HG03442 (cell line): Measurements from ENCODE around the gene SLC48A1.
A peak's percentile ranks its signal among the peaks of the same experiment; 100 is the strongest.

Source experiments
- ATAC-seq: cut with Tn5 transposase; IDR thresholded peaks from one replicate; pipeline ENCODE4 v1.9.1; 2021; ENCODE audit warnings: mild to moderate bottlenecking, moderate library complexity; ENCODE audit not compliant: unreplicated experiment

The SLC48A1 gene

DNA sequence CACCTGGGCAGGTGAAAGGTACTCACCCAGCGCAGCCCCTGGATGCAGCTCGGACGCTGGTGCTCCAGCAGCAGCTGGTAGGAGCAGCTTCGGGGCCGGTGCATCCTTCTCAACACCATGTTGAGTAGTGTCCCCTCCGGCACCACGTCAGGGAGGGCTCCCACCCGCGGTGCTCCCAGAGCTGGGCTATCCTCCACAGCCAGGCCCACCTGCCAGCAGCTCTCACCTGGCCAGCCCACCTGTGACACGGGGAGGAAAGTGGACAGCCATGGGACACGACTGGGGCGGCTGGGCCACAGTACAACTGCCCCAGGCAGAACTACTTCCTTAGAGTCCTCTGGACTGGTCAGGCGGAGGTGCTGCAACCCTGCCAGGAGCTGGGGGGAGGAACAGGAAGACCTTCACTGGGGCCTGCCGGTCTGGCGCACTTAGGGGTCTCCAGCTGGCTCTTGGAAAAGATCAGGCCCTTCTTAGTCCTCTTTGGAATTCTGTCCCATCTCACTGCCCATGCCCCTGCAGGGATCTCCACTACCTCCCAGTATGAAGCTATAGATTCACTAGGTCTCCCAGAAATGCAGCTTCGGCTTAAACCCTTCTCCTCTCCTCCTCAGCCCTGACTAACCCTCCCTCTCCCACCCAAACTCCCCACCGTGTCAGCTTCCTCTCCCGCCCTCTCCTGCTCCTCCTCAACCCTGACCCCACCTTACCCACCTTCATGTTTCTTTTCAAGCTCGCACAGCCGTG is 15.0 kb upstream of the SLC48A1 start:
- ATAC-seq, result no peak

GRCh38 chr12:47758584-47758833 is 14.5 kb upstream of the SLC48A1 start:
- ATAC-seq, result no peak

DNA sequence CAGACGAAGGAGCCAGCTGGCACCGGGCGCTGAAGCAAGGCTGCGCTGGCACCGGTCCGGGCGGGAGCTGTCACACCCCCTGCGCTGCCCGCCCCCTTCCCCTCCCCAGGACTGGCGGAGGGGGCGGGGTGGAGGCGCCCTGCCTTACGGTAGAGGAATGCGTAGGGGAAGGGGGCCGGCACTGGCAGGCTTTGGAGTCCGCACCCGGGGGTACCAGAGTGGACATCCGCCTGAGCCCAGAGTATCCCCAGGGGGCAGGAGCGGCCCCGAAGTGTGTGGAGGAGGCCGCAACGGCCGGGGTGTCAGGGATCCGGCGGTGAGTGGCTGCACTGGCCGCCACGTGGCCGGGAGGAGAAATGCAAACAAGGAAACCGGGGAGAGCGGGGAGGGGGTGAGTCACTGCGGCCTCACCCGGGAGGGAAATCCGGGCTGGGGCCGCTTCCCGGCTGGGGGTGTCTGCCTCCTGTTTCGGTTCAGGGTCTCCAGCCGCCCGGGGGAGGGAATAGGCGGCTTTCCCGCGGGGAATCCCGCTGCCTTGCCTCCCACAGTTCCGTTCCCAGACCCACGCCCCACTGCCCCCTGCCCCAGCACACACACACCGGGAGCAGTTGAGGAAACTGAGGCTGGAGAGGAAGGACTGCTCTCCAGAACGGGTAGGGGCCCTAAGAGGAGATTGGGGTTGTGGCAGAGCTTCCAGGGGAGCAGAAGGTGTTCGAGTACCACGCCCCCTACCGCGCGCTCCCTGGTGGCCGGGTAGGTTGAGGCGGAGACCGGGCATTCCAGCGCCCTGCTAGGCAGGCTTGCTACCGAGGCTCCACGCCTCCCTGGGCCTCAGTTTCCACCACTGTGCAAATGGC is 14.0 kb upstream of the SLC48A1 start, which contains the start of gene RAPGEF3:
Gene RAPGEF3, minus strand, starts transcription at position 47 of the 857 bp plus-strand sequence. CDS start 324 bp downstream, outside the sequence.
- ATAC-seq, result peak; percentile 46

DNA sequence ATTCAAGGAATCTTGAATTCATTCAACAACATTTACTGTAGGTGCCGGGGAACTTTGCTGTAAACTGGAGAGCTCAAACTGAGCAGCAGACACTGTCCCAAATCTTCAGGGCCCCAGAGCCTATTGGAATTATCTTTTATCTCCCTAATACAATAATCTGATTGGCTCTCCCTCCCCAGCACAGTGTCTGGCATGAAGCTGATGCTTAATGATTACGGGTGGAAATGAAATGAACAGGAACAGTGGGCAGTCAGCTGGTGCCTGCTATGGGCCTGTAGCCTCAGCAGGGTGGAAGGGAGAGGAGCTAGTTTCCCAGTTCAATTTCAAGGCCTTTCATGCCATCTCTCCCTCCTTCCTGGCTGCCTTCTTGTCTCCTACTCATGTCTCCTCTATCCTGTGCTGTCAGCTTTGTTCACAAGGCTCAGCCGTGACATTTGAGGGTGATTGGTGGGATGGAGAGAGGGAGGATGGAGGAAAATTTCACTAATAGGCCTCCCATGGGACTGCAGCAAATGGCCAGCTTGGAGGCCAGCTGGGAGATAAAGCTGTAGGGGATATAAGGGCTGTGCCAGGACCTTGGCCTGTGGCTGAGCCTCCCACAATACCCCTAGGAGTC is 10.1 kb upstream of the SLC48A1 start:
- ATAC-seq, result no peak

GRCh38 chr12:47763481-47764346 is 9.3 kb upstream of the SLC48A1 start:
- no peak for ATAC-seq

GRCh38 chr12:47766502-47767215 is 6.4 kb upstream of the SLC48A1 start:
- no peak for ATAC-seq

- no peak for ATAC-seq
These were observed 5.8 kb upstream of the SLC48A1 start for GRCh38 chr12:47767216-47767724.

GRCh38 chr12:47768323-47768811 is 4.7 kb upstream of the SLC48A1 start:
- no peak for ATAC-seq

GRCh38 chr12:47769234-47770085 is 3.6 kb upstream of the SLC48A1 start:
- no peak for ATAC-seq

DNA sequence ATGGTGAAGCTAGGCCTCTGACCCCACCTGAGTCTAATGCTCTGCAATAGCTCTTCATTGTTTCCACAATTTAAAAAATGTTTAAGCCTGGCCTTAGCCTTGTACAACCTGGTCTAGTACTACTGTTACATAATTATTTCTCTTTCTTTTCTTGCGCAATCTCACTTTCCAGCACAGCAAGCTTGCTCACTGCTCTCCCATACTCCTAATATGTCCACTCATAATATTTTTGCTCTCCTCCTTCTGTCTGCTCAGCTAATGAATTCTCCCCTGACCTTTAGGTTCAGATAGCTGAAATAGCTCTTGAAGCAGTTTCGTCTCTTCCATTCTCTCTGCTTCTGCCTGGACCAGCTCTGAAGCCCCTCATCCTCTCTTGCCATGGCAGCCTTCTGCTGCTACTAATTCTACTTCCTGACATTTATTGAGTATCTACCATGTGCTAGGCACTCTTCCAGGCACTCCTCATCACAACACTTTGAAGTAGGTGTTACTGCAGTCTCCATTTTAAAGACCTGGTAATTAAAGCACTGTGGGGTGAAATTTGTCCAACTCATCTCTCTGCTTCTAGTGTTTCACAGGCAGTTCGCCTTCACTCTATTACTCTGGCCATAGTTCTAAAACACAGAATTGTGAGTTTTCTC is 2.8 kb upstream of the SLC48A1 start:
- no peak for ATAC-seq

- ATAC-seq, result no peak
These were observed 1.7 kb upstream of the SLC48A1 start for GRCh38 chr12:47771304-47771703.

- ATAC-seq, result no peak
These were observed 861 bp upstream of the SLC48A1 start for GRCh38 chr12:47772094-47772660.

- no peak for ATAC-seq
These were observed 338 bp upstream of the SLC48A1 start for GRCh38 chr12:47772738-47773061.

- no peak for ATAC-seq
These were observed 981 bp downstream of the SLC48A1 start for GRCh38 chr12:47773858-47774580.

DNA sequence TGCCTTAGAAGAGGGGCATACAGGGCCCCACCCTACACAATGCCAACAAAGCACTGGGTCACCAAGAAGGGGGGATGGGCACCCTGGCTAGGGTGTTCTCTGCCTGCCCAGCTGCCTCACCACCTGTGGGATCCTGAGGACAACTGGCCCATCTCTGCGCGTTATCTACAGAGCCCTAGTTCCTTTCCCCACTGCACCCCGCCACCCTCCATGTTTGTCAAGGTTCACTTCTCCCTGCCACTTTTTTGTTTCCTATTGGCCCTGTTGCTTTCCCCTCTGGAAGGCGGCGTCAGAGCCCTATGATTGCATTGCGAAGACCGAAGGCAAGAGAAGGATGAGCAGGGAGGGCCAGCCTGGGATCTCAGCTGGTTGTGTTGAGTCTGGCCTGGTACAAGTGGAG is 1.6 kb downstream of the SLC48A1 start:
- no peak for ATAC-seq

- no peak for ATAC-seq
These were observed 2.3 kb downstream of the SLC48A1 start for GRCh38 chr12:47775100-47775911.
